Ecto neural progenitor cell (in vitro differentiated cells): ENCODE data around the gene RASSF7.

Source experiments
- DNase-seq: peaks from one replicate; pipeline ENCODE4 v3.0.0-alpha.2; 2018; ENCODE audit warnings: low spot score

RASSF7 gene

DNA sequence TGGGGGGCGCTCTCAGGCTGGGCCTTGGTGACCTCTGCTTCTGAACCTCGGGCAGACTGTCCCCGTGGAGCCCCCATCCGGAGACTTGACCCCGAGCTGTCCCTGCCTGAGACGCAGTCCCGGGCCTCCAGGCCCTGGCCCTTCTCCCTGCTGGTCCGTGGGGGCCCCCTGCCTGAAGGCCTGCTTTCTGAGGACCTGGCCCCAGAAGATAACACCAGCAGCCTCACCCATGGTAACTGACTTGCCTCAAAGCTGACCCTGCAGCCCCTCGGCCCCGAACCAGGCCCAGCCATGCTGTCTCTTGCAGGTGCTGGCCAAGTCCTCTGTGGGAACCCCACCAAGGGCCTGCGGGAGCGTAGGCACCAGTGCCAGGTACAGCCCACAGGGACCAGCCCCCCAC lies 9.2 kb upstream of the RASSF7 start:
- DNase-seq = no peak

DNA sequence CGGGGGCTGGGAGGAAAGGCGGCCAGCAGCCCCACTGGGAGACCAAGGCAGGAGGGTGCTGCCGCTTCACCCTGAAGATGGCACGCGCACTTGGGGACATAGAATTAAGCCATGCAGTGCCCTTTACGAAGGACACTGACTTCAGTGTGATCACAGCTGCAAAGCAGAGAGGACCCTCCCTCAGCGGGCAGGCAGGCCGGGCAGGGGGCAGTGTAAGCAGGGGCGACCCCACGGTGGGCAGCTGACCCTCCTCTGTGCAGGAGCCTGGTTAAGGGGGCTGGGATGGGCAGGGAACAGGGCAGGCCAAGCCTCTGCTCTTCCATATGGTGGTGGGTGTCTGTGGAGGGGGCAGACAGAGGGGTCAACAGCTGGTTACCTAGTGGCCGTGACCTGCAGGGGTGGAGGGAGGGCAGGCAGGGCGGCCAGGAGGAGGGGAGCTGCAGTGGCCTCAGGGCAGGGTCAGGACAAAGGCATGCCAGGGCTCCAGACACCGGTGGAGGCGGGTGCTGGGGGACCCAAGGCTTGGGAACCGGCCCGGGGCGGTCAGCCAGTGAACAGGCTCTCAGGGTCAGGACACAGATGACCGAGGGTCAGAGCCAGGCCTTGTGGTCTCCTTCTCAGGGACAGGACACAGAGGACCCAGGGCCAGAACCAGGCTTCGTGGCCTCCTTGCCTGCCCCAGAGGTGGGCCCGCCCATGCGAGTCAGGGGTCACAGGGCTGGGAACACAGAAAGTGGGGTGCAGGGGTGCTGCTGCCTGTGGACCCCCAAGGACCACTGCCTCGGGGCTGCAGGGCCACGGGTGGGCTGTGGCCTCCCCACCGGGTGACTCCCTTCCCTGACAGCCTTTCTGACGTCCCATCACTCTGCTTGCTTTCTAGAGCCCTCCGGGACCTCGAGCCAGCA lies 7.4 kb upstream of the RASSF7 start:
- DNase-seq = no peak

DNA sequence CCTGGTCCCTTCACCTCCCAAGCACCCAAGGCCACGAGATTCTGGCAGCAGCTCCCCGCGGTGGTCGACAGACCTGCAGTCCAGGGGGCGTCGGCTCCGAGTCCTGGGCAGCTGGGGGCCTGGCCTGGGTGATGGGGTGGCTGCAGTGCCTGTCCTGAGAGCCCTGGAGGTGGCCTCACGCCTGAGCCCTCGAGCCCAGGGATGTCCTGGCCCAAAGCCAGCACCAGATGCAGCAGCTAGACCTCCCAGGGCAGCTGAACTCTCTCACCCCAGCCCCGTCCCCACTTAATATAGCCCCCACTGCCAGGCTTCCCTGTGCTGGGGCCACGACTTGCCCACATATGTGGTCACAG lies 6.8 kb upstream of the RASSF7 start:
- no peak for DNase-seq

DNA sequence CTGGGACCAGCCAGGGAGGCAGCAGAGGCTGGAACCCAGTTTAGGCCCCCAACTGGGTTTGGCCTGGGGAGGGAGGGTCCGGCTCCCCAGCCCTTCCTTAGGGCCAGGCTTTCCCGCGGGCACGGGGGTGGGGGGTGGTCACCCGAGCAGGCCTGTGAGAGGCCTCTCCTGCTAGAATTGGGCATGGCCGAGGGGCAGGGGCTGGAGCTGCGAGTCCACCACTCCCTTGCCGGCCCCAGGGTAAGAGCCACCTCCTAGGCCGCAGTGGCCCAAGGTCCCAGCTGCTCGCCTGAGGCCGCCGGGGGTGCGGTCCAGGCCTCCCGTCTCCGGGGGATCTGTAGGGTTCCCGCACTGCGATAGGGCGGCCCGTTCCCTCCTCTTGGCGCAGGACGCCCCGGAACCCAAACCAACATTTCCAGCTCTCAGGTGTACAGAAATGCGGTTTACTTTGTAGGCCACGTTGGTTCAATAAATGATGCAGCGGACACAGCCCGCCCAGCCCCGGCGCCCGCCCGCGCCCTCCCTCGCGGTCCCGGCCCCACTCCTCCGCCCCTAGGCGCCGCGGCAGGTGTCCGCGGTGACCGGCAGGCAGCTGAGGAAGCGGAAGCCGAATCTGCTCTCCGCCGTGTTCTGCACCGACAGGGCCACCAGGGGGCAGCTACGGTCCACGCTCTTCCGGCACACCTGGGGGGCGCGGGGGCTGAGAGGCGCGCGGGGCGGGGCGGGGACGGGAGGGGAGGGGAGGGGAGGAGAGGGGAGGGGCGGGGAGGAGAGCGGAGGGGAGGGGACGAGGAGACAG lies 6.1 kb upstream of the RASSF7 start:
- DNase-seq = peak; percentile 86

DNA sequence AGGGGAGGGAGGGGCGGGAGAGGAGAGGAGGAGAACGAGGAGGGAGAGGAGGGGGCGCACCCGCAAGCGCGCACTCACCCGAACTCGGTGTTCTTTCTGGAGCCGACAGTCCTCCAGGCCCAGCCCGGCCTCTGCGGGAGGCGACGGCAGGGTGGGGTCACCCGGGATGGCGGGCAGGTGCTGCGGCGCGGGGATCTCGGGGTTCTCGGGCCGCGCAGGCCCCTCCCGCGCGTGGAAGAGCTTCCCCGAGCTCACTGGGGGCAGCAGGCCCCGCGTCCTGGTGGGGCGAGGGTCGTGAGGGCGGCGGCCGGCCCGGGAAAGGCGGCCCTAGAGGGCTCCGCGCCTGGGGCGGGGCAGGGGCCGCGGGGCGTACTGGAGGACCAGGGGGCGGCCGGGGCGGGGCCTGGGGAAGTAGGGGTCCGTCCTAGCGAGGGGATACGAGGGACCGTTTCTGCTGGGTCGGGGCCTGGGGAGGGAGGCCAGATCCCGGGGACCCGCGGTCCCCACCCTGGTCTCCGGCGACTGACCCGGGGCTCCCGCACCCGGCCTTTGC lies 5.5 kb upstream of the RASSF7 start:
- no peak for DNase-seq

DNA sequence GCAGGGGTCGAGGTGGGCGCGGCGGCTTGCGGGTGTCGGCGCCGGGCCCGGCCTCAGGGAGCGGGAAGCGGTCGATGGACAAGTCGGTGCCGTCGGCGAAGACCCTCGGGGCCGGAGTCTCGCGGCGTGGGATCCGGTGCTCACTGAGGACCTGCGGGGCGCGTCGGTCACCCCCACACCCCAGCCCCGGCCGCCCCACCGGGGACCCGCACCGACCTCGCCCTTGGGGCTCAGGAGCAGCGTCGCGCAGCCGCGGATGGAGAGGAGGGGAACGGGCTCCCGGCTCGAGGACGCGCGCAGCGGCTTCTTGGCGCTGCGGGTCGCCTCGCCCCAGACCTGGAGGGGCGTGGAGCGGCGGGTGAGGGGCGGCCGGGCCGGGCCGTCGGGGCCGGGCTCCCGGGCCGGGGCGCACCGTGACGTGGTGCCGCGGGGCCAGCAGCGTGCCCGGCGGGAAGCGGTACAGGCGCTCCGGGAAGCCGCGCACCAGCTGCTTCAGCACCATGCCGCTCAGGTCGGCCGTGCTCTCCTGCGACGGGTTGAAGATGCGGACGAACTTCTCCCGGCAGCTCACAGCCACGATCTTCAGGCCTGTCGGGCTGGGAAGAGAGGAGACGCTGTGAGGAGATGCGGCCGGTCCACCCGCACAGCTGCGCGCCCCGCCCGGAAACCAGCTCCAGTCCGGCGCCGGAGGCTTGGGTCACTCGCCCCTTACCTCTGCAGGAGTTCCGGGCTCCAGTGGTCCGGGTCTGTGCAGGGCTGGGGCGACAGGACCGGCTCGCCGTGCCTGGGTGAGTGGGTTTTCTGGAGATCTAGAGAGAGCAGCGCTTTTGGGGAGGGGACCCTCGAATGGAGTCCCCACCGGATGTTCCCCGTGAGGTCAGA lies 4.7 kb upstream of the RASSF7 start:
- peak; percentile 65 for DNase-seq

DNA sequence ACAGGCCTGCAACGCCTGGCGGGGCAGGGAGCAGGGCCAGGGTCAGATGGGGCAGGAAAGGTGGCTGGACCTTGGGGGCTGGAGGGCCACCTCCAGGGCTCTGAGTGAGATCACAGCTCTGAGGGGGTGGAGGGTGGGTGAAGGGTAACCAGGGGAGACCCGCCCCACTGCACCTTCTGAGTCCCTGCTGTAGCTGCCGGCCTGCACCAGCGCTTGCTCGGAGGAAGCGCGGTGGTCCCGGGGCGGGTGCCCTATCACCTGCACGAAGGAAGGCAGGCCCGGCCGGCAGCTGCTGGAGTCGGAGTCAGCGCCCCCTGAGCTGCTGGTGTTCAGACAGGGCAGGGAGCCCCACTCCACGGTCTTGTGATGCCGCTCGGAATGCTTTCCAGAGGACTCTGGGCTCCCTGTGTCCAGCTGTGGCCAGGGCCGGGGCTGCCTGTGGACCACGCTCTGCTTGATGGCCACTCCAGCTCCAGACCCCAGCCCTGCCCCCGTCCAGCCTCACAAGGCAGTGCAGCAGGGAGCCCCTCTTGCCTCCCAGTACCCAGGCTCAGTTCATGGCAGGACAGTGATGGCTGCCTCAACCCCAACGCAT lies 4.0 kb upstream of the RASSF7 start:
- no peak for DNase-seq

DNA sequence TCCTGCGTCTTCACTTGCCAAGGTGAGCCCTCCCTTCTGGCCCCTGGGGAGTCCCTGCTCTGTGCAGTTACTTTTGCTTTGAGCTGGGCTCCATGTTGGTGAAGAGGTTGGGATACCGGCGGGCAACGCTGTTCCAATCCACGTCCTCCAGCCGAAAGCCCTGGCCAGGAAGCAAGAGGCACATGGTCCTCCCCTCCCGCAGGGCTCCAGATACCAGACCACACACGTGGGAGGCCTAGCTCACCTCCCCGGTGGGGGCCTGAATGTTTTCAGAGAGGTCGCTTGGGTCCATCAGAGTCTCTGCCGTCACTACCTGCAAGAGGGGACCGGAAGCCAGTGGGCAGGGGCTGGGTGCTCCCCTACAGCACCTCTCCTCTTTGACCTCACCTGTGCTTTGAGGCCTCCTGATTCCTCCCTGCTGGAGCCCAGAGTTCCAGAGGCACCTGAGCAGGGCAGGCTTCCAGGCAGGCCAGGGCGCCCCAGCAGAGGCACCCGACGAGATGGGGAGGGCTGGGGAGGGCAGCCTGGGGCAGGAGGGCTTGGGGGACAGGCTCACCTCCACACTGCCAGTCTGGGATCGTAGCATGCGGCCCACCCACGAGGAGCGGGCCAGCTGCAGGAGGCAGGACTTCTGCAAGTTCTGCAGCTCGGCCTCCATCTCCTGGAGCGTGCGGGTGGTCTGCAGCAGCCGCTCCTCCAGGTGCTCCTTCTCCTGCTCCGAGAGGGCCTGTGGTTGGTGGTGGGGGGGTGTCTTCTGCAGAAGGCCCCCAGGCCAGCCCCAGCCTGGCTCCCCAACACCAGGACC lies 3.2 kb upstream of the RASSF7 start:
- no peak for DNase-seq

DNA sequence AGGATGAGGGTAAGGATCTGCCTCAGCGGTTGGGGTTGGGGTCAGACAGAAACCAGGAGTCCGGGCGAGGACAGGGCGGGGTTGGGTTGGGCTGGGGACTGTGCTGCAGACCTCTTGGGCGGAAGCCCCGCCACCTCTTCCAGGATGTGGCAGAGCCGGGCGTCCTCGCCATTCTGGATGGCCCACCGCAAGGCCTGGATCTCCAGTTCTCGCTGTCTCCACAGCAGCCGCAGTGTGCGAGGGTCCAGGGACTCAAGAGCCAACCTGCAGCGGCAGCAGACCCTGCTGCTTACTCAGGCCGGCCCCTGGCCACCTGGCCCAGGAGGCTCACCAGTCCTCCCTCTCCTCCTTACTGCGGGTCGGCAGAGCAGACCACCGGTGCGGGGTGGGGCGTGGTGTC lies 2.3 kb upstream of the RASSF7 start:
- DNase-seq = no peak

DNA sequence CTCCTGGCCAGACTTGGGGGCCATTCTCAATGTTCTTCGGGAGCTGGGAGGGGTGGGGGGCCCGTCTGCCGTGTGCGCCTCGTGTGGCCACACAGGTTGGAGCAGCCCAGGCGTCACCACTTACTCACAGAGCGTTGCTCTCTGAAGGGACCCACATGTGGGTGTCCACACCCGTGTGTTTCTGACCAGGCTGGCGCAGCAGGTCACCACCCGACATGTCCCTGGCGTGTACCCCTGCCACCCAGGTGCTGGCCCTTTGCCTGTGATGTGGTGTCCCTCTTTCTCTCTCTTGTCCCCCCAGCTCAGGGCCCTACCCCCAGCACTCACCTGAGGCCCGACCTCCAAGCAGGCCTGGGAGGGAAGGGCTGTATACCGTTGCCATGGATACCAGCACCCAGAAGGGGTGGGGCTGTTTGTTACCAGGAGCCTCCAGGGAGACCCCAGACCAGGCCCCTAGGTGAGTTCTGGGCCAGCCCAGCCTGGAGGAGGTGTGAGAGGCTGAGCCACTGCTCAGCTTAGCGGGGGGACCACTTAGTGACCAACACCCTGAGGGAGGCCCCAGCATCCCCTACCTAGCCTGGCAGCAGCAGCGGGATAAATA lies 1.6 kb upstream of the RASSF7 start:
- no peak for DNase-seq

DNA sequence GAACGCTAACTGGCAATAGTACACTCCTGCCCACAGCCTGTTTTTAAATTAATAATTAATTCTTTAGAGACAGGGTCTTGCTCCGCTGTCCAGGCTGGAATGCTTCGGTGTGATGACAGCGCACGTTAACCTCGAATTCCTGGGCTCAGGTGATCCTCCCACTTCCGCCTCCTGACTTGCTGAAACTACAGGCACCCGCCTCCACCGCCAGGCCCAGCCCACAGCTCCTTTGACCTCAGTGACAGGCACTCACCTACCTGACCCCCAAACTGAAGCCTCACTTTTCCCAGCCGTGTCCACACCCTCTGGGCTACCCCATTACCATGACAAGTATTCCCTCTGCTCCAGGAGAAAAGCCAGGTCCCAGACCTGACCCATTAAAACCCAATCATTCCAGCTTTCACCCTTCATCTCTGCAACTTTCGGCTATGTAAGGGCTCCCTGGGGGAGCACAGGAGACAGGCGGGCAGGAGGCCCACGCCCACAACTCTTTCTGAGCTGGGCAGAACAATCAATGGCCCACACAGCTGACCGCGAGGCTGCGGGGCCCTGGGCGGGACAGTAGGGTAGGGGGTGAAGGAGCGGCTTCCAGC lies 962 bp upstream of the RASSF7 start:
- DNase-seq = no peak

DNA sequence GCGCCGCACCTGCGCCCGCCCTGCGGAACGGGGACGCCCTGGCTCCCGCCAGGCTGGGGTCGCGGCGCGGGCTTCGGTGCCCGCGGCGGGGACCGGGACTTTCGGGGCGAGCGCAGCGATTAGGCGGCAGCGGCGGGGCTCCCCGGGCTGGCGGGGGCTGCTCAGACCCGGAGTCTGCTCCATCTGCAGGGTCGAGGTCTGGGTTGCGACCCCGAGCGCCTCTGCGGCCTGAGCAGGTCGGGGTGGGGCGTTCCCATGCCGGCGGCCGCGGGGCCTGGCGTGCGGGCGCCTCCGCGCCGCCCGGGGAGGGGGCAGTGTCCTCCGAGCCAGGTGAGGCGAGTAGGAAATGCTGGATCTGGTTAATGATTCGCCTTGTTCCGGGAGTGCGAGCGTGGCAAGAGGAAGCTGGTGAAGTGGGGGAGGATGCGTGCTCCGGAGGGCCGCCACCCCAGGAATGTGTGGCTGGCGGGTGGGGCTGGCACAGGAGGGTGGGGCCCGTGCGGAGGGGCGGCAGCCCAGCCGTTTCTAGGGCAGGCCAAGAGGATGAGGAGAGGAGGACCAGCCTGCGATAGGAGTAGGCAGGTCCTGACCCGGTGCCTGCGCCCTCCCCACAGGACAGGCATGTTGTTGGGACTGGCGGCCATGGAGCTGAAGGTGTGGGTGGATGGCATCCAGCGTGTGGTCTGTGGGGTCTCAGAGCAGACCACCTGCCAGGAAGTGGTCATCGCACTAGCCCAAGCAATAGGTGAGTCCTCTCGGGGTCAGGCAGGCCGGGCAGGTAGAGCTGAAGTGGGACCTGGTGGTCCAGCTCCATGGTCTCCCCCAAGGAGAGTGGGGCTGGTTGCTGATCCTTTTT lies 606 bp downstream of the RASSF7 start:
- DNase-seq = no peak

DNA sequence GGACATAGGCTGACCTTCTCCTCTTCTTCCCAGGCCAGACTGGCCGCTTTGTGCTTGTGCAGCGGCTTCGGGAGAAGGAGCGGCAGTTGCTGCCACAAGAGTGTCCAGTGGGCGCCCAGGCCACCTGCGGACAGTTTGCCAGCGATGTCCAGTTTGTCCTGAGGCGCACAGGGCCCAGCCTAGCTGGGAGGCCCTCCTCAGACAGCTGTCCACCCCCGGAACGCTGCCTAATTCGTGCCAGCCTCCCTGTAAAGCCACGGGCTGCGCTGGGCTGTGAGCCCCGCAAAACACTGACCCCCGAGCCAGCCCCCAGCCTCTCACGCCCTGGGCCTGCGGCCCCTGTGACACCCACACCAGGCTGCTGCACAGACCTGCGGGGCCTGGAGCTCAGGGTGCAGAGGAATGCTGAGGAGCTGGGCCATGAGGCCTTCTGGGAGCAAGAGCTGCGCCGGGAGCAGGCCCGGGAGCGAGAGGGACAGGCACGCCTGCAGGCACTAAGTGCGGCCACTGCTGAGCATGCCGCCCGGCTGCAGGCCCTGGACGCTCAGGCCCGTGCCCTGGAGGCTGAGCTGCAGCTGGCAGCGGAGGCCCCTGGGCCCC lies 1.4 kb downstream of the RASSF7 start:
- no peak for DNase-seq

DNA sequence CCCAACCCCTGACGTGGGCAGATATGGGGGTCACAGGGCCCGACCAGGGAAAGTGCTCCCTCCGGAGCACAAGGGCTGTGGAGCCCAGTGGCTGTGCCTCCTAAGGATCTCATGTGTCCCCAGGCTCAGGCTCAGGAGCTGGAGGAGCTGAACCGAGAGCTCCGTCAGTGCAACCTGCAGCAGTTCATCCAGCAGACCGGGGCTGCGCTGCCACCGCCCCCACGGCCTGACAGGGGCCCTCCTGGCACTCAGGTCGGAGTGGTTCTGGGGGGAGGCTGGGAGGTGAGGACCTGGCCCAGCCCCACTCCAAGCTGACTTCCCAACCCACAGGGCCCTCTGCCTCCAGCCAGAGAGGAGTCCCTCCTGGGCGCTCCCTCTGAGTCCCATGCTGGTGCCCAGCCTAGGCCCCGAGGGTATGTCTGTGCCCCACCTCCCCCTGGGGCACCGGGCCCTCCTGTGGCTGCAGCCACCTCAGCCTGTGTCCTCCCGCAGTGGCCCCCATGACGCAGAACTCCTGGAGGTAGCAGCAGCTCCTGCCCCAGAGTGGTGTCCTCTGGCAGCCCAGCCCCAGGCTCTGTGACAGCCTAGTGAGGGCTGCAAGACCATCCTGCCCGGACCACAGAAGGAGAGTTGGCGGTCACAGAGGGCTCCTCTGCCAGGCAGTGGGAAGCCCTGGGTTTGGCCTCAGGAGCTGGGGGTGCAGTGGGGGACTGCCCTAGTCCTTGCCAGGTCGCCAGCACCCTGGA lies 2.5 kb downstream of the RASSF7 start:
- DNase-seq = no peak

DNA sequence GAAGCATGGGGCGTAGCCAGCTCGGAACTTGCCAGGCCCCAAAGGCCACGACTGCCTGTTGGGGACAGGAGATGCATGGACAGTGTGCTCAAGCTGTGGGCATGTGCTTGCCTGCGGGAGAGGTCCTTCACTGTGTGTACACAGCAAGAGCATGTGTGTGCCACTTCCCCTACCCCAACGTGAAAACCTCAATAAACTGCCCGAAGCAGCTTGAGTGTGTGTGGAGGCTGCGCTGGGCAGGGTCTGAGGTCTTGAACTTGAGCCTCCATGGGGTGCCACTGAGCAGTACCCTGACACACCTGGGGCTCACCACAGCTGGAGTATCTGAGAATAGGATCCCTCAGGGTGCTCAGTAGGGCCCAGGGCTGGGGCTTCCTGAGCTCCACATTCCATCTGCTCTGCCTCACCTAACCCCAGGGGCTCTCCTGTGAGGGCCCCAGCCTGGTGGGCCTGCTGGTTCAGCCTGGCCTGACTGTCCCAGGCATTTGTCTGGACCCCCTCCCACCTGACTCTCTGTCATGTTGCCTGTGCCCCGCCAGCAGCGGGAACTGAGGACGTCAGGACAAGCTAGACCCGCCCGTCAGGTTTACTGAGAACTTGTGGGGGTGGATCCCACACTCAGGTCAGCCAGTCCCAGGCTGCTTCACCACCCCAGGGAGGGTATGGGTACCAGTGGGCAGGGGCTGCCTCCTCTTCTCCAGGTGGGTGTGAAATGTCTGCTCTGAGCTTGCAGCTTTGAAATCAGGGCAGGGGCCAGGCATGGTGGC lies 3.2 kb downstream of the RASSF7 start:
- peak; percentile 47 for DNase-seq

DNA sequence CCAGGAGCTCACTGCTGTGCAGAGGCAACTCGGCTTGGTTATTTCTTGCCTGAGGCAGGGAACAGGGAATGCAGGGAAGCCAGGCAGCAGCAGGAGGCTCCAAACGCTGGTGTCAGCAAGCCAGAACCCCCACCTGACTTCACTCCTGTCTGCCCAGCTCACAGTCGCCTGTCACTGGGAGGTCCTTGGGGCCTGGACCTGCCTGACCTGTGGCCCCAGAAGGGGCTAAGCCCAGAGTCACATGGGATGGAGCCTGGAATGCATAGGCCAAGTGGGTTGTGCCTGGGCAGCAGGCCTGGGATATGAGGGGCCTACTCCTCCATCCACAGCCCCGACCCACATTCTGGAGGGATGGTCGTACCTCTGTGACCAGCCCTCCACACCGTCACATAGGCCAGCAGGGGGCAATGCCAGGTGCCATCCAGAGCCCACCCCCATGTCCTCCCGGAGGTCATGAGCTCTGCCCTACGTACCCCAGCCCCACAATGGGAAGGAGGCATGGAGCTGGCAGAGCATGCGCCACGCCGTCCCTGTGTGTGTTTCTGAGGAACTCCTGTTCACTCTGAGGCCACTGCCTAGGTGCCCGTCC lies 5.2 kb downstream of the RASSF7 start:
- DNase-seq = no peak
